Measurements from ENCODE around the gene RBM33. TPM values are rescaled to one million over a fixed set of nuclear protein-coding genes. Genes with fewer than 3 reads are reported as not detected.

RBM33 gene
- total and polyA plus RNA-seq, 2 of the 13 experiments (the other 11 are each of a cell fraction or from before 2014, with no cell fraction given) = 12.4 to 28.9 TPM

- H3K36me3 ChIP-seq (replicated peaks in 1 of 2; ENCODE audit: control insufficient read depth in 1 of 2, insufficient read depth in 2 of 2, low read length in 2 of 2) = peaks cover 31 to 75% of the 10 kb centered on the region in 2 experiments
- in situ Hi-C loops (cut with HindIII; ENCODE audit: extremely low pct_ligation_motif_present, low pct_unique_long_range_greater_than_20kb) = no loop called here
- H3K27ac ChIP-seq (ENCODE audit: extremely low read length, insufficient read depth, low read length) = no peak overlapping the region
- POLR2A ChIA-PET = no interaction called here
- H3K79me2 ChIP-seq (ENCODE audit: insufficient read depth, low read length) = peaks cover 7% of the 10 kb centered on the region
- no peaks in the 10 kb centered on the region for H3K9me3 ChIP-seq (ENCODE audit: low read length)
- H3K27me3 ChIP-seq (ENCODE audit: control insufficient read depth in 1 of 2, insufficient read depth in 2 of 2, low read length in 2 of 2) = no peaks in the 10 kb centered on the region
- DNase-seq (ENCODE audit: low spot score) = no peak
- intact Hi-C loops (cut with micrococcal nuclease; ENCODE audit: unreplicated experiment) = loop anchor here (1.0 to 10.0 kb wide), 4 partner anchors 140 to 358 kb away; no protein-coding TSS in a partner anchor
- BruUV-seq (replicated peaks) = no TSS peak
- no peak overlapping the region for H2AFZ ChIP-seq (ENCODE audit: low read length)
- peaks cover 10% of the 10 kb centered on the region for H4K20me1 ChIP-seq (ENCODE audit: insufficient read depth, low read length)
- 99% methylated on average over 10 of the region's 10 CpGs for WGBS (ENCODE audit: low lambda C conversion rate)
- H3K4me1 ChIP-seq (ENCODE audit: insufficient read depth, low read length) = no peaks in the 10 kb centered on the region
- peak; percentile 35; the same call in 2 of the 3 replicates for ATAC-seq
- no peak overlapping the region for H3K9ac ChIP-seq (ENCODE audit: insufficient read depth, low read depth, low read length)
- no peak for FAIRE-seq
- H3K4me3 ChIP-seq (replicated peaks in 1 of 3; ENCODE audit: insufficient read depth in 1 of 3, low read depth in 2 of 3, low read length in 3 of 3) = no peak overlapping the region
- no peak overlapping the region for H3K4me2 ChIP-seq (ENCODE audit: low read depth, low read length)
- CTCF ChIA-PET (ENCODE audit: low intra/inter-chr PET ratio, low total read pairs) = interaction anchor here (1.5 to 3.3 kb wide), 3 partner anchors 140 to 358 kb away, joined by 5 to 21 read pairs (median 7); no protein-coding TSS in a partner anchor
- TF ChIP-seq SYNCRIP (IDR thresholded peaks at IDR 0.05; ENCODE audit: insufficient read depth, low read depth, low read length) = no peak
- no peak for TF ChIP-seq ISX (CRISPR knock-in tag; conservative IDR thresholded peaks at IDR 0.05)
- no peak for TF ChIP-seq HIC2 (CRISPR knock-in tag; IDR thresholded peaks at IDR 0.05; ENCODE audit: low read depth)
- no peak for TF ChIP-seq ATF5 (CRISPR knock-in tag; IDR thresholded peaks at IDR 0.05; ENCODE audit: low read depth)
- no peak for TF ChIP-seq ZZZ3 (CRISPR knock-in tag; IDR thresholded peaks at IDR 0.05; ENCODE audit: borderline replicate concordance)
- TF ChIP-seq SCMH1 (CRISPR knock-in tag; IDR thresholded peaks at IDR 0.05; ENCODE audit: borderline replicate concordance) = no peak
- no peak for TF ChIP-seq ZBTB21 (CRISPR knock-in tag; IDR thresholded peaks at IDR 0.05)
- TF ChIP-seq MLXIP (CRISPR knock-in tag; IDR thresholded peaks at IDR 0.05; ENCODE audit: borderline replicate concordance) = no peak
- no peak for TF ChIP-seq KDM5B (CRISPR knock-in tag; IDR thresholded peaks at IDR 0.05; ENCODE audit: borderline replicate concordance)
- no peak for TF ChIP-seq ATF4 (CRISPR knock-in tag; IDR thresholded peaks at IDR 0.05)
- no peak for TF ChIP-seq FIP1L1 (IDR thresholded peaks at IDR 0.05; ENCODE audit: borderline replicate concordance, insufficient read depth, low read depth, low read length)
- TF ChIP-seq FUBP1 (CRISPR knock-in tag; IDR thresholded peaks at IDR 0.05; ENCODE audit: borderline replicate concordance) = no peak
- no peak for TF ChIP-seq NCOA2 (CRISPR knock-in tag; IDR thresholded peaks at IDR 0.05)
- no peak for TF ChIP-seq HDAC6 (IDR thresholded peaks at IDR 0.05; ENCODE audit: low read depth, low read length)
Observed at GRCh38 chr7:155738104-155738503, 93.6 kb downstream of the RBM33 start.
